Transverse colon (tissue), 4 donors: Measurements from ENCODE around the gene NTRK3. TPM values are rescaled to one million over a fixed set of nuclear protein-coding genes. Genes with fewer than 3 reads are reported as not detected.

Experiments
- DNase-seq: peaks from one replicate; pipeline ENCODE4 v3.0.0-alpha.2; 2019
- H3K27ac ChIP-seq, 4 donors: fragments of 200-600 bp; sonication (generic); 2 replicates each; pipeline ENCODE4 v1.5.1; 2016 to 2018; ENCODE audit warnings: inconsistent platforms in 4 of 4
- H3K27me3 ChIP-seq: fragments of 200-600 bp; sonication (generic); 2 replicates; pipeline ENCODE4 v1.5.1; 2017; ENCODE audit warnings: inconsistent platforms
- H3K36me3 ChIP-seq, 4 donors: fragments of 200-600 bp; sonication (generic); 2 replicates each; pipeline ENCODE4 v1.5.1; 2017 to 2019; ENCODE audit warnings: inconsistent platforms in 4 of 4
- H3K4me1 ChIP-seq, 4 donors: fragments of 200-600 bp; sonication (generic); 2 replicates each; pipeline ENCODE4 v1.5.1; 2017 to 2020; ENCODE audit warnings: inconsistent platforms in 4 of 4
- H3K4me3 ChIP-seq, 4 donors: fragments of 200-600 bp; sonication (generic); 1 replicate in 1 of 4; 2 replicates in 3 of 4; pipeline versions ENCODE4 v1.5.1 to v1.6.1; 2017 to 2019; ENCODE audit warnings: inconsistent platforms in 4 of 4
- H3K9me3 ChIP-seq, 2 donors: fragments of 200-600 bp; sonication (generic); 2 replicates each; pipeline ENCODE4 v1.5.1; 2017 to 2019; ENCODE audit warnings: inconsistent platforms in 2 of 2
- CTCF ChIP-seq, 5 experiments: fragments of 200-600 bp in 3 of 5; fragments of 450-650 bp in 2 of 5; sonication (generic) in 3 of 5; IDR thresholded peaks; 1 replicate in 2 of 5; 2 replicates in 3 of 5; pipeline ENCODE4 v1.5.1; 2016 to 2017; ENCODE audit warnings: antibody characterized with exemption in 5 of 5, inconsistent platforms in 3 of 5, mild to moderate bottlenecking in 2 of 5, moderate library complexity in 1 of 5
- EP300 ChIP-seq: sonication (generic); formaldehyde crosslinking; IDR thresholded peaks from one replicate; pipeline ENCODE4 v1.6.1; 2017; ENCODE audit warnings: antibody characterized with exemption, low read depth
- POLR2A ChIP-seq: fragments of 450-650 bp; IDR thresholded peaks from one replicate; pipeline ENCODE4 v1.6.1; 2016; ENCODE audit warnings: antibody characterized with exemption, mild to moderate bottlenecking, moderate library complexity
- POLR2AphosphoS5 ChIP-seq, 3 donors: sonication (generic); formaldehyde crosslinking; IDR thresholded peaks; one replicate each; pipeline ENCODE4 v1.6.1; 2016; ENCODE audit warnings: antibody characterized with exemption in 3 of 3
- WGBS, 2 donors: methylation state at CpG; one replicate each; pipeline ENCODE4 v1.1.5; 2018; ENCODE audit warnings: low coverage in 1 of 2; 5-methylcytosine and 5-hydroxymethylcytosine counted together
- in situ Hi-C, 4 donors: fragments of 200-750 bp; cut with MboI; loops; one replicate each; pipeline versions ENCODE4 v1.15.0 to v1.15.1; 2017; ENCODE audit warnings: low sequenced_read_pairs in 3 of 4, low pct_ligation_motif_present in 1 of 4, low pct_unique_long_range_greater_than_20kb in 1 of 4
- intact Hi-C: fragments of 100-400 bp; cut with DNase I; formaldehyde crosslinking; loops from one replicate; pipeline ENCODE4 v1.15.1; 2023; ENCODE audit warnings: low total_unique reads
- total RNA-seq, 4 donors: library from RNA; depleted of rRNA; stranded (reverse); fragments of >200 nt; gene quantifications; one replicate each; pipeline ENCODE4 v1.1.0, GENCODE V29; 2016

Gene NTRK3
- total RNA-seq, 4 donors from 2014 or later = 1.1 to 2.8 (median 2.4) TPM

- TF ChIP-seq EP300 = no peak
- no peak for TF ChIP-seq CTCF (IDR thresholded peaks at IDR 0.05)
- TF ChIP-seq POLR2A = no peak
- TF ChIP-seq POLR2AphosphoS5 (IDR thresholded peaks at IDR 0.05) = no peak
- intact Hi-C loops = no loop called here
- Histone ChIP-seq H3K4me1 (no peaks in the 10 kb centered on the region), H3K9me3 (no peaks in the 10 kb centered on the region), H3K27ac (no peak overlapping the region), H3K4me3 (no peak overlapping the region), H3K27me3 (no peaks in the 10 kb centered on the region), H3K36me3 (no peaks in the 10 kb centered on the region)
- 73% methylated on average over 3 to 7 of the region's 7 CpGs for WGBS, 2 donors
- in situ Hi-C loops = no loop called here
- no peak for DNase-seq
Measured at GRCh38 chr15:87985451-87985850, 271.1 kb downstream of the NTRK3 start.

DNA sequence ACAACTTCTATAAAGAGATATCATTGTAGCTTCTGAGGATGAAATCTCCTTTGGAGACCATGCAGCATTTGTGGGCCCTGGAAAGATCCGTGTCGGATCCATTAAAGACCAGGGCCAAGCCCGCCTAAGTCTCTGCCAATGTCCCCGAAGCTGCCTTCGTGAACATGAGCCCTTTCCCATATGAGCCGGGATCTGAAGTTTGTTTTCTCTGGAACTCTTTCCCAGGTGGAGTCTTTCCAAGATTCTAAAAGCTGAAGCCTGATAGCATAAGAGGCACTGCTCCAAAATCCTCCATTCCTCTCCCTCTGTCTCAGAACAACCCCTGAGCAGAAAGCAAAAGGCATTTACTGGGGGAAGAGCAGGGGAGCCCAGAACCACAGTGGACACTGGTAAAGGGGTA is 274.6 kb downstream of the NTRK3 start:
- in situ Hi-C loops (no loop called here), intact Hi-C loops (no loop called here)
- H3K27me3 ChIP-seq = no peaks in the 10 kb centered on the region
- no peaks in the 10 kb centered on the region for H3K4me1 ChIP-seq
- 69 to 74% methylated on average over 4 to 6 of the region's 6 CpGs for WGBS, 2 donors
- H3K4me3 ChIP-seq = no peak overlapping the region
- no peak overlapping the region for H3K27ac ChIP-seq
- TF ChIP-seq POLR2AphosphoS5 (IDR thresholded peaks at IDR 0.05) = no peak
- no peak for TF ChIP-seq POLR2A
- no peak for TF ChIP-seq EP300
- TF ChIP-seq CTCF (IDR thresholded peaks at IDR 0.05) = no peak
- no peak for DNase-seq
- no peaks in the 10 kb centered on the region for H3K9me3 ChIP-seq
- no peaks in the 10 kb centered on the region for H3K36me3 ChIP-seq

GRCh38 chr15:87977907-87978306 is 278.6 kb downstream of the NTRK3 start:
- 72% methylated on average over 3 of the region's 3 CpGs; no CpG with 5 or more reads in 1 of the 2 donors for WGBS, 2 donors

DNA sequence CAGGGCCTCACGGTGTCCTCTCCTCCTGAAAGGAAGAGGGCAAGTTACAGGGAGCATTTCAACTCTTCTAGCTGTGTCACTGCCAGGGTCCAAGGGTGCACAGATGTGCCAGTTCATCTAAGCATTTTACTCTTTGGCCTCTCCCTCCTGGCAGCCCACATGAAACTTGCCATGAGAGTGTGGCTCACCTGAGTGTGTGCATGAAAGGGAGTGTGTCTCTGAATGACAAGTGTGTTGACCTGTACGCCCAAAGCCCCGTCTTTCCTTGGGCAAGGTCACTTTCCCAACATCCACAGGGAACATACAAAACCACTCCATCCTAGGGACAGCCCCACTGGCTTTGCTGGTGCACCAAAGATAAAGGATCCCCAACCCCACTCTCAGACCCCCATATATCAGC is 280.0 kb downstream of the NTRK3 start:
- intact Hi-C loops (no loop called here), in situ Hi-C loops (no loop called here)
- 73 to 78% methylated on average over 1 to 3 of the region's 3 CpGs for WGBS, 2 donors
- H3K4me1 ChIP-seq = no peaks in the 10 kb centered on the region
- no peak overlapping the region for H3K4me3 ChIP-seq
- TF ChIP-seq POLR2AphosphoS5 (IDR thresholded peaks at IDR 0.05) (no peak), CTCF (IDR thresholded peaks at IDR 0.05) (no peak), POLR2A (no peak), EP300 (no peak)
- DNase-seq = no peak
- H3K27me3 ChIP-seq = no peaks in the 10 kb centered on the region
- H3K9me3 ChIP-seq = no peaks in the 10 kb centered on the region
- H3K27ac ChIP-seq = no peak overlapping the region
- no peaks in the 10 kb centered on the region for H3K36me3 ChIP-seq

More at GRCh38 chr15:87977907-87978306, 278.6 kb downstream of the NTRK3 start:
- no peaks in the 10 kb centered on the region for H3K36me3 ChIP-seq
- in situ Hi-C loops (no loop called here), intact Hi-C loops (no loop called here)
- no peak overlapping the region for H3K4me3 ChIP-seq
- H3K27ac ChIP-seq = no peak overlapping the region
- no peaks in the 10 kb centered on the region for H3K4me1 ChIP-seq
- H3K9me3 ChIP-seq = no peaks in the 10 kb centered on the region
- no peaks in the 10 kb centered on the region for H3K27me3 ChIP-seq
- TF ChIP-seq POLR2A (no peak), POLR2AphosphoS5 (IDR thresholded peaks at IDR 0.05) (no peak), CTCF (IDR thresholded peaks at IDR 0.05) (no peak)
- DNase-seq = no peak
